Liver (tissue), 9 donors: ENCODE data around the gene KRT1. TPM values are rescaled to one million over a fixed set of nuclear protein-coding genes. Genes with fewer than 3 reads are reported as not detected.

Experiments used
- DNase-seq: peaks from one replicate; pipeline ENCODE4 v3.0.0-alpha.2; 2017; ENCODE audit warnings: low spot score
- H3K27ac ChIP-seq, 2 donors: one replicate each; pipeline ENCODE4 v1.7.0; 2013; ENCODE audit warnings: inconsistent platforms in 2 of 2, low read length in 2 of 2, control low read depth in 1 of 2, low read depth in 1 of 2, mild to moderate bottlenecking in 1 of 2
- H3K27me3 ChIP-seq, 4 donors: one replicate each; pipeline versions ENCODE4 v1.6.1 to v1.7.0; 2013; ENCODE audit warnings: low read length in 3 of 4, inconsistent platforms in 1 of 4, mild to moderate bottlenecking in 1 of 4, moderate library complexity in 1 of 4; ENCODE audit not compliant: control insufficient read depth in 4 of 4, insufficient read depth in 4 of 4
- H3K36me3 ChIP-seq, 4 donors: one replicate each; pipeline versions ENCODE4 v1.6.1 to v1.7.0; 2013; ENCODE audit warnings: low read length in 3 of 4, mild to moderate bottlenecking in 3 of 4, low read depth in 1 of 4, moderate library complexity in 1 of 4; ENCODE audit not compliant: control insufficient read depth in 4 of 4, insufficient read depth in 3 of 4
- H3K4me1 ChIP-seq, 4 donors: one replicate each; pipeline versions ENCODE4 v1.6.1 to v1.7.0; 2013; ENCODE audit warnings: low read length in 3 of 4, mild to moderate bottlenecking in 3 of 4, moderate library complexity in 1 of 4; ENCODE audit not compliant: control insufficient read depth in 4 of 4, insufficient read depth in 4 of 4
- H3K4me3 ChIP-seq, 3 donors: one replicate each; pipeline versions ENCODE4 v1.6.1 to v1.7.0; 2013; ENCODE audit warnings: low read length in 3 of 3, control low read depth in 1 of 3, low read depth in 1 of 3, mild to moderate bottlenecking in 1 of 3
- H3K9ac ChIP-seq, 2 donors: one replicate each; pipeline ENCODE4 v1.7.0; 2013; ENCODE audit warnings: low read length in 2 of 2, mild to moderate bottlenecking in 2 of 2, moderate library complexity in 2 of 2, control low read depth in 1 of 2, low read depth in 1 of 2
- H3K9me3 ChIP-seq, 4 donors: one replicate each; pipeline versions ENCODE4 v1.6.1 to v1.7.0; 2013; ENCODE audit warnings: low read length in 3 of 4; ENCODE audit not compliant: control insufficient read depth in 4 of 4
- EGR1 ChIP-seq, 2 donors: IDR thresholded peaks; 2 replicates each; pipeline ENCODE4 v1.6.1; 2016 to 2018; ENCODE audit warnings: antibody characterized with exemption in 2 of 2, low read depth in 2 of 2
- FOXA2 ChIP-seq: IDR thresholded peaks from 2 replicates; pipeline ENCODE4 v1.6.1; 2016; ENCODE audit warnings: antibody characterized with exemption
- HNF4A ChIP-seq, 2 donors: conservative IDR thresholded peaks; 2 replicates each; pipeline ENCODE4 v1.6.1; 2016; ENCODE audit warnings: antibody characterized with exemption in 2 of 2, mild to moderate bottlenecking in 2 of 2
- HNF4G ChIP-seq: IDR thresholded peaks from 2 replicates; pipeline ENCODE4 v1.6.1; 2016; ENCODE audit warnings: antibody characterized with exemption
- NR2F2 ChIP-seq: IDR thresholded peaks from 2 replicates; pipeline ENCODE4 v1.6.1; 2016; ENCODE audit warnings: antibody characterized with exemption
- RAD21 ChIP-seq, 2 donors: IDR thresholded peaks; 2 replicates each; pipeline ENCODE4 v1.6.1; 2016; ENCODE audit warnings: antibody characterized with exemption in 2 of 2, mild to moderate bottlenecking in 2 of 2
- RXRA ChIP-seq, 2 donors: IDR thresholded peaks; 2 replicates each; pipeline ENCODE4 v1.6.1; 2017 to 2018; ENCODE audit warnings: antibody characterized with exemption in 2 of 2, mild to moderate bottlenecking in 1 of 2
- TAF1 ChIP-seq: conservative IDR thresholded peaks from 2 replicates; pipeline ENCODE4 v1.6.1; 2016; ENCODE audit warnings: antibody characterized with exemption, mild to moderate bottlenecking
- YY1 ChIP-seq: IDR thresholded peaks from 2 replicates; pipeline ENCODE4 v1.6.1; 2016; ENCODE audit warnings: antibody characterized with exemption, mild to moderate bottlenecking
- WGBS: extraction: QIAGEN DNeasy Blood & Tissue Kit; methylation state at CpG from one replicate; pipeline ENCODE4 v1.1.7; 2013; 5-methylcytosine and 5-hydroxymethylcytosine counted together
- polyA plus RNA-seq, 2 donors: library from polyadenylated mRNA; stranded (reverse) in 1 of 2; unstranded in 1 of 2; fragments of 200-250 nt in 1 of 2; fragments of >200 nt in 1 of 2; fragmentation: Nextera tagmentation in 1 of 2; extraction: Ambion mirVana in 1 of 2; gene quantifications; one replicate each; pipeline versions ENCODE4 v1.2.1 to v1.2.3, GENCODE V29; 2013 to 2015
- total RNA-seq, 2 donors: library from RNA; depleted of rRNA; stranded (reverse); fragments of >200 nt; gene quantifications; one replicate each; pipeline ENCODE4 v1.2.3, GENCODE V29; 2014
- TF ChIP-seq, protein P1 (sequence below): fragments of 150-350 bp; IDR thresholded peaks from 2 replicates; pipeline ENCODE4 v1.5.1; 2017; ENCODE audit warnings: improper control_type of control experiment, low read depth, low read length; ENCODE audit not compliant: missing input control
- TF ChIP-seq, protein P2 (sequence below): IDR thresholded peaks from 2 replicates; pipeline ENCODE4 v1.6.1; 2016; ENCODE audit warnings: antibody characterized with exemption
- TF ChIP-seq, protein P3 (sequence below): IDR thresholded peaks from 2 replicates; pipeline ENCODE4 v1.6.1; 2016; ENCODE audit warnings: antibody characterized with exemption
- TF ChIP-seq, protein P4 (sequence below): IDR thresholded peaks from 2 replicates; pipeline ENCODE4 v1.6.1; 2016; ENCODE audit warnings: antibody characterized with exemption
- TF ChIP-seq, protein P5 (sequence below): IDR thresholded peaks from 2 replicates; pipeline ENCODE4 v1.6.1; 2016; ENCODE audit warnings: antibody characterized with exemption, mild to moderate bottlenecking
- donor health status: healthy.
- donor health status: healthy.
- donor health status: healthy.
- donor health status: healthy.
- donor health status: healthy.

The KRT1 gene
- total and polyA plus RNA-seq, 4 donors: 0.14 to 2.7 TPM; not detected in 2

DNA sequence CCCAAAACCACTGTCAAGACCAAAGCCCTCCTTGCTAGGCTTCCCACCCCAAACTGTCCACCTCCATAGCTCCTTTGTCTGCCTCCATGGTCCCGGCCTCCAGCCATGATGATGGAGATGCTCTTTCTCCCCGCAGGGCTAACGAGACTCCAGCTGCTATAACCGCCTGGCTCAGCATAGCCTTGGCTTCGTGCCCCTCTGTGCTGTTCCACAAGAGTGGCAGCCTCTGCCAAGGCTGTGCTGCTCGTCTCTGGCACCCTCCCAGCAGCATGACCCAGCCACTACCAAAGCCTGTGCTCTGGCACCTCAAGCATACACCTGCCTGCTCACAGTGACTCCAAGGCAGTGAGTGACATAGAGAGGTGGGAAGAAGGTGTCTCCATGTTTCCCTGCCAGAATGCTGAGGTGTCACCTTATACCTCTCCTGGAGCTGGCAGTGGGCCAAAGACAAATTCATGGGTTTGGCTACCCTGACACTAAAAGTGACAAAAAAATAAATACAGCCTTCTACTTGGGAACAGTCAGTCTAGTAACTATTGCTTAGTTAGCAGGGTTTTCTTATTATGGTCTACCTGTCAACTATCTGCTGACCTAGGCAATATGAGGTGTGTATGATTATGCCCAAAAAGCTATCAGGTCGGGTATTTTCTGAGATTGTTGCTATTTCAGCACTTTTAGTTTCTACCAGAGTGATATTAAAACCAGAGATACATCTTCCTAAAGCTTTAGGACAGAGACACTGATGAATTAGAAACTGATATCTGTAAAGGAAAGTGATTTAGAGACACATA, 45.7 kb downstream of the KRT1 start:
- Histone ChIP-seq H3K4me3 (no peak overlapping the region), H3K27ac (no peak overlapping the region), H3K36me3 (no peaks in the 10 kb centered on the region), H3K9ac (no peak overlapping the region), H3K9me3 (no peaks in the 10 kb centered on the region), H3K27me3 (no peaks in the 10 kb centered on the region), H3K4me1 (no peaks in the 10 kb centered on the region)
- peak; percentile 31 for DNase-seq
- TF ChIP-seq YY1: no peak
- 46% methylated on average over 7 of the region's 7 CpGs for WGBS

DNA sequence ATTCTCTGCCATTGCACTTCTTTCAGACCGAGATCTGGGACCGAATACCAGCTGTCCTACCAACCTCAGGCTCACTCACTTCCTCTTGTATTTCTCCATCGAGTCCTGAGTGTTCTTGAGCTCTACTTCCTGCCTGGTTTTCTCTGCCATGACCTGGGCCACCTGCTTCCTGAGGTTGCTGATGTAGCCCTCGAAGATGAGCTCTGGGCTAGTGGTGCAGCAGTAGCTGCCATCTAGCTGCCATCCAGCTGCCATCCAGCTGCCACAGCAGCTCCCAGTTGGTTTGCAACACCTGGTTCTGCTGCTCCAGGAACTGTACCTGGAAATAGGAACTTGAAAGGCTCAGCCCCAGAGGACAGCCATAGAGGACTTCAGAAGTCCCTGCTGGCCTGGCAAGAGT, 46.8 kb downstream of the KRT1 start:
- no peaks in the 10 kb centered on the region for H3K36me3 ChIP-seq
- no peak overlapping the region for H3K4me3 ChIP-seq

DNA sequence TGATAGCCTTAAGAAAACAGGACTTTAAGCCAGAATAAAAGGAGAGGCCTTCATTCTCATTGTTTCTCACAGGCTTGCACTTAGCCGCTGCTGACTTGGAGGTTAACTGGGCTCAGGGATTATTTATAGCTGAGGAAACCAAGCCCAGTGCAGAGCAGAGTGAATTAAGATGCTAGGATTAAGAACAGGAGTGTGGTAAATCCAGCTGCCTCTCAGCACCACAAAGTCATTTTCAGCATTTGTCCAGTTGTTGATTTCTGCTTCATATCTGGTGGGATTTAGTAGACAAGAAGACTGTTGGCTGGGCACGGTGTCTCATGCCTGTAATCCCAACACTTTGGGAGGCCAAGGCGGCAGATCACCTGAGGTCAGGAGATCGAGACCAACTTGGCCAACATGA, 47.6 kb downstream of the KRT1 start:
- Histone ChIP-seq H3K27me3 (no peaks in the 10 kb centered on the region), H3K4me1 (no peaks in the 10 kb centered on the region), H3K36me3 (no peaks in the 10 kb centered on the region), H3K9ac (no peak overlapping the region), H3K4me3 (no peak overlapping the region), H3K9me3 (no peaks in the 10 kb centered on the region), H3K27ac (no peak overlapping the region)
- DNase-seq: no peak
- 89% methylated on average over 4 of the region's 4 CpGs for WGBS
- no peak for TF ChIP-seq RXRA (IDR thresholded peaks at IDR 0.05)
- no peak for TF ChIP-seq NR2F2
- TF ChIP-seq EGR1 (IDR thresholded peaks at IDR 0.05; ENCODE audit: low read depth in 2 of 2): no peak
- TF ChIP-seq HNF4G: no peak
- TF ChIP-seq HNF4A (conservative IDR thresholded peaks at IDR 0.05): no peak
- TF ChIP-seq TAF1: no peak
- TF ChIP-seq, protein P1, sequence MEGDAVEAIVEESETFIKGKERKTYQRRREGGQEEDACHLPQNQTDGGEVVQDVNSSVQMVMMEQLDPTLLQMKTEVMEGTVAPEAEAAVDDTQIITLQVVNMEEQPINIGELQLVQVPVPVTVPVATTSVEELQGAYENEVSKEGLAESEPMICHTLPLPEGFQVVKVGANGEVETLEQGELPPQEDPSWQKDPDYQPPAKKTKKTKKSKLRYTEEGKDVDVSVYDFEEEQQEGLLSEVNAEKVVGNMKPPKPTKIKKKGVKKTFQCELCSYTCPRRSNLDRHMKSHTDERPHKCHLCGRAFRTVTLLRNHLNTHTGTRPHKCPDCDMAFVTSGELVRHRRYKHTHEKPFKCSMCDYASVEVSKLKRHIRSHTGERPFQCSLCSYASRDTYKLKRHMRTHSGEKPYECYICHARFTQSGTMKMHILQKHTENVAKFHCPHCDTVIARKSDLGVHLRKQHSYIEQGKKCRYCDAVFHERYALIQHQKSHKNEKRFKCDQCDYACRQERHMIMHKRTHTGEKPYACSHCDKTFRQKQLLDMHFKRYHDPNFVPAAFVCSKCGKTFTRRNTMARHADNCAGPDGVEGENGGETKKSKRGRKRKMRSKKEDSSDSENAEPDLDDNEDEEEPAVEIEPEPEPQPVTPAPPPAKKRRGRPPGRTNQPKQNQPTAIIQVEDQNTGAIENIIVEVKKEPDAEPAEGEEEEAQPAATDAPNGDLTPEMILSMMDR: no peak
- no peak for TF ChIP-seq RAD21 (IDR thresholded peaks at IDR 0.05)
- TF ChIP-seq, protein P2, sequence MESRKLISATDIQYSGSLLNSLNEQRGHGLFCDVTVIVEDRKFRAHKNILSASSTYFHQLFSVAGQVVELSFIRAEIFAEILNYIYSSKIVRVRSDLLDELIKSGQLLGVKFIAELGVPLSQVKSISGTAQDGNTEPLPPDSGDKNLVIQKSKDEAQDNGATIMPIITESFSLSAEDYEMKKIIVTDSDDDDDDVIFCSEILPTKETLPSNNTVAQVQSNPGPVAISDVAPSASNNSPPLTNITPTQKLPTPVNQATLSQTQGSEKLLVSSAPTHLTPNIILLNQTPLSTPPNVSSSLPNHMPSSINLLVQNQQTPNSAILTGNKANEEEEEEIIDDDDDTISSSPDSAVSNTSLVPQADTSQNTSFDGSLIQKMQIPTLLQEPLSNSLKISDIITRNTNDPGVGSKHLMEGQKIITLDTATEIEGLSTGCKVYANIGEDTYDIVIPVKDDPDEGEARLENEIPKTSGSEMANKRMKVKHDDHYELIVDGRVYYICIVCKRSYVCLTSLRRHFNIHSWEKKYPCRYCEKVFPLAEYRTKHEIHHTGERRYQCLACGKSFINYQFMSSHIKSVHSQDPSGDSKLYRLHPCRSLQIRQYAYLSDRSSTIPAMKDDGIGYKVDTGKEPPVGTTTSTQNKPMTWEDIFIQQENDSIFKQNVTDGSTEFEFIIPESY: no peak
- no peak for TF ChIP-seq FOXA2
- TF ChIP-seq, protein P3, sequence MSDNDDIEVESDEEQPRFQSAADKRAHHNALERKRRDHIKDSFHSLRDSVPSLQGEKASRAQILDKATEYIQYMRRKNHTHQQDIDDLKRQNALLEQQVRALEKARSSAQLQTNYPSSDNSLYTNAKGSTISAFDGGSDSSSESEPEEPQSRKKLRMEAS: no peak
- TF ChIP-seq, protein P4, sequence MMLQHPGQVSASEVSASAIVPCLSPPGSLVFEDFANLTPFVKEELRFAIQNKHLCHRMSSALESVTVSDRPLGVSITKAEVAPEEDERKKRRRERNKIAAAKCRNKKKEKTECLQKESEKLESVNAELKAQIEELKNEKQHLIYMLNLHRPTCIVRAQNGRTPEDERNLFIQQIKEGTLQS: no peak

More for the DNA sequence above, 46.8 kb downstream of the KRT1 start:
- H3K9me3 ChIP-seq: no peaks in the 10 kb centered on the region
- no peak for DNase-seq
- TF ChIP-seq RXRA (IDR thresholded peaks at IDR 0.05): no peak
- TF ChIP-seq, protein P5, sequence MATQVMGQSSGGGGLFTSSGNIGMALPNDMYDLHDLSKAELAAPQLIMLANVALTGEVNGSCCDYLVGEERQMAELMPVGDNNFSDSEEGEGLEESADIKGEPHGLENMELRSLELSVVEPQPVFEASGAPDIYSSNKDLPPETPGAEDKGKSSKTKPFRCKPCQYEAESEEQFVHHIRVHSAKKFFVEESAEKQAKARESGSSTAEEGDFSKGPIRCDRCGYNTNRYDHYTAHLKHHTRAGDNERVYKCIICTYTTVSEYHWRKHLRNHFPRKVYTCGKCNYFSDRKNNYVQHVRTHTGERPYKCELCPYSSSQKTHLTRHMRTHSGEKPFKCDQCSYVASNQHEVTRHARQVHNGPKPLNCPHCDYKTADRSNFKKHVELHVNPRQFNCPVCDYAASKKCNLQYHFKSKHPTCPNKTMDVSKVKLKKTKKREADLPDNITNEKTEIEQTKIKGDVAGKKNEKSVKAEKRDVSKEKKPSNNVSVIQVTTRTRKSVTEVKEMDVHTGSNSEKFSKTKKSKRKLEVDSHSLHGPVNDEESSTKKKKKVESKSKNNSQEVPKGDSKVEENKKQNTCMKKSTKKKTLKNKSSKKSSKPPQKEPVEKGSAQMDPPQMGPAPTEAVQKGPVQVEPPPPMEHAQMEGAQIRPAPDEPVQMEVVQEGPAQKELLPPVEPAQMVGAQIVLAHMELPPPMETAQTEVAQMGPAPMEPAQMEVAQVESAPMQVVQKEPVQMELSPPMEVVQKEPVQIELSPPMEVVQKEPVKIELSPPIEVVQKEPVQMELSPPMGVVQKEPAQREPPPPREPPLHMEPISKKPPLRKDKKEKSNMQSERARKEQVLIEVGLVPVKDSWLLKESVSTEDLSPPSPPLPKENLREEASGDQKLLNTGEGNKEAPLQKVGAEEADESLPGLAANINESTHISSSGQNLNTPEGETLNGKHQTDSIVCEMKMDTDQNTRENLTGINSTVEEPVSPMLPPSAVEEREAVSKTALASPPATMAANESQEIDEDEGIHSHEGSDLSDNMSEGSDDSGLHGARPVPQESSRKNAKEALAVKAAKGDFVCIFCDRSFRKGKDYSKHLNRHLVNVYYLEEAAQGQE: no peak
- TF ChIP-seq, protein P2: no peak
- no peak overlapping the region for H3K27ac ChIP-seq
- no peaks in the 10 kb centered on the region for H3K4me1 ChIP-seq
- H3K27me3 ChIP-seq: no peaks in the 10 kb centered on the region
- 61% methylated on average over 4 of the region's 4 CpGs for whole genome bisulfite sequencing
- no peak overlapping the region for H3K9ac ChIP-seq
